GM10266 (cell line): ENCODE data around the gene FNIP2.
"Not testable (repeated sequence)": the region's sequence is repeated elsewhere in the genome, so short reads cannot be mapped to it uniquely, and the experiment has no call there.

ENCODE experiments used
- DNase-seq: peaks from one replicate; pipeline ENCODE4 v3.0.0; 2012; ENCODE audit errors: extremely low spot score
- CTCF ChIP-seq: IDR thresholded peaks from 2 replicates; pipeline ENCODE4 v1.5.1; 2012; ENCODE audit warnings: mild to moderate bottlenecking, low read depth; ENCODE audit not compliant: control insufficient read depth, insufficient read depth; ENCODE audit errors: missing control alignments

The FNIP2 gene

GRCh38 chr4:158808399-158808798, 39.6 kb downstream of the FNIP2 start:
- no peak for TF ChIP-seq CTCF
- no peak for DNase-seq

- DNase-seq: not testable (repeated sequence)
These were observed 40.4 kb downstream of the FNIP2 start for GRCh38 chr4:158809208-158809607.

- DNase-seq: peak; percentile 24
- TF ChIP-seq CTCF: no peak
These were observed 41.0 kb downstream of the FNIP2 start for GRCh38 chr4:158809611-158810486.

GRCh38 chr4:158810487-158811215, 41.8 kb downstream of the FNIP2 start:
- no peak for TF ChIP-seq CTCF
- DNase-seq: no peak

- no peak for TF ChIP-seq CTCF
- DNase-seq: no peak
These were observed 42.4 kb downstream of the FNIP2 start for GRCh38 chr4:158811216-158811540.

- no peak for DNase-seq
These were observed 42.9 kb downstream of the FNIP2 start for GRCh38 chr4:158811704-158812103.

GRCh38 chr4:158812133-158812532, 43.3 kb downstream of the FNIP2 start:
- no peak for DNase-seq
- TF ChIP-seq CTCF: no peak

More at GRCh38 chr4:158811704-158812103, 42.9 kb downstream of the FNIP2 start:
- no peak for TF ChIP-seq CTCF
